Esophagus squamous epithelium (tissue), 5 donors: ENCODE measurements around the gene MAZ. TPM values are rescaled to one million over a fixed set of nuclear protein-coding genes. Genes with fewer than 3 reads are reported as not detected.

Experiments used
- DNase-seq: peaks from one replicate; lab custom pipeline; 2025; lab: John Stamatoyannopoulos, UW
- H3K27ac ChIP-seq, 4 donors: fragments of 200-600 bp; sonication (generic); one replicate each; pipeline ENCODE4 v1.5.1; 2016 to 2019; ENCODE audit warnings: mild to moderate bottlenecking in 1 of 4
- H3K27me3 ChIP-seq, 4 donors: fragments of 200-600 bp; sonication (generic); 1 replicate in 3 of 4; 2 replicates in 1 of 4; pipeline versions ENCODE4 v1.5.1 to v1.6.0; 2017 to 2021; ENCODE audit warnings: antibody characterized with exemption in 1 of 4
- H3K36me3 ChIP-seq, 3 donors: fragments of 200-600 bp; sonication (generic); one replicate each; pipeline ENCODE4 v1.5.1; 2016 to 2019
- H3K4me1 ChIP-seq, 3 donors: fragments of 200-600 bp; sonication (generic); one replicate each; pipeline ENCODE4 v1.5.1; 2017 to 2019
- H3K4me3 ChIP-seq, 4 donors: fragments of 200-600 bp; sonication (generic); 1 replicate in 3 of 4; 2 replicates in 1 of 4; pipeline ENCODE4 v1.5.1; 2016 to 2019; ENCODE audit warnings: mild to moderate bottlenecking in 2 of 4, moderate library complexity in 1 of 4
- H3K9me3 ChIP-seq, 3 donors: fragments of 200-600 bp; sonication (generic); one replicate each; pipeline ENCODE4 v1.5.1; 2016 to 2019
- CTCF ChIP-seq, 6 experiments: fragments of 450-650 bp in 4 of 6; fragments of 200-600 bp in 2 of 6; sonication (generic) in 2 of 6; IDR thresholded peaks; one replicate each; pipeline ENCODE4 v1.5.1; 2016 to 2019; ENCODE audit warnings: antibody characterized with exemption in 6 of 6, mild to moderate bottlenecking in 4 of 6, moderate library complexity in 4 of 6
- POLR2A ChIP-seq, 4 donors: fragments of 450-650 bp; IDR thresholded peaks; one replicate each; pipeline ENCODE4 v1.6.1; 2017; ENCODE audit warnings: antibody characterized with exemption in 4 of 4, mild to moderate bottlenecking in 4 of 4, moderate library complexity in 3 of 4
- WGBS, 2 donors: methylation state at CpG; one replicate each; pipeline ENCODE4 v1.1.5; 2018; 5-methylcytosine and 5-hydroxymethylcytosine counted together
- intact Hi-C: fragments of 100-400 bp; cut with DNase I; formaldehyde crosslinking; loops from one replicate; pipeline ENCODE4 v1.15.0; 2022
- total RNA-seq, 4 donors: library from RNA; depleted of rRNA; stranded (reverse); fragments of >200 nt; gene quantifications; one replicate each; pipeline ENCODE4 v1.1.0, GENCODE V29; 2016
- donor health status: DM: yes; HTN: yes; CAD: no.

MAZ gene
- total RNA-seq, 4 donors from 2014 or later: 87.0 to 99.0 (median 97.3) TPM

DNA sequence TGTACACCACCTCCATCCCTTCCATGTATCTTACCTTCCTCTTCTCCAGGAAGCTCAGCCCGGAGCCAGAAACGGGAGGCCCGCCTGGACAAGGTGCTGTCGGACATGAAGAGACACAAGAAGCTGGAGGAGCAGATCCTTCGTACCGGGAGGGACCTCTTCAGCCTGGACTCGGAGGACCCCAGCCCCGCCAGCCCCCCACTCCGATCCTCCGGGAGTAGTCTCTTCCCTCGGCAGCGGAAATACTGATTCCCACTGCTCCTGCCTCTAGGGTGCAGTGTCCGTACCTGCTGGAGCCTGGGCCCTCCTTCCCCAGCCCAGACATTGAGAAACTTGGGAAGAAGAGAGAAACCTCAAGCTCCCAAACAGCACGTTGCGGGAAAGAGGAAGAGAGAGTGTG, 13.2 kb downstream of the MAZ start:
- Histone ChIP-seq H3K27me3 (no peaks in the 10 kb centered on the region), H3K9me3 (no peaks in the 10 kb centered on the region), H3K36me3 (peaks cover 0 to 22% (median 3%) of the 10 kb centered on the region in 3 donors), H3K27ac (peak overlapping the region; percentile 82 to 95 (median 92)), H3K4me1 (peaks cover 59 to 90% (median 68%) of the 10 kb centered on the region in 3 donors), H3K4me3 (peak overlapping the region in 1 of 4 donors; percentile 86)
- no peak for DNase-seq
- TF ChIP-seq CTCF (IDR thresholded peaks at IDR 0.05) (peak in 3 of 6 experiments; percentile 17 to 40 (median 27)), POLR2A (IDR thresholded peaks at IDR 0.05) (no peak)
- intact Hi-C loops: no loop called here
- 36 to 65% methylated on average over 14 of the region's 15 CpGs for WGBS, 2 donors

GRCh38 chr16:29820271-29820701, 14.0 kb downstream of the MAZ start, which contains the start of gene MVP:
Gene MVP, plus strand, starts transcription at chr16:29820462. Its CDS starts 10,088 bp downstream, at chr16:29830550.
- WGBS, 2 donors: 0% methylated on average over 4 of the region's 4 CpGs; no CpG with 5 or more reads in 1 of the 2 donors
- Histone ChIP-seq H3K4me3 (peak within 1 kb of the TSS; percentile 47 to 86 (median 66)), H3K9me3 (no peaks in the 10 kb centered on the region), H3K27ac (peak within 1 kb of the TSS; percentile 82 to 95 (median 92)), H3K36me3 (peaks cover 0 to 22% (median 3%) of the 10 kb centered on the region in 3 donors), H3K27me3 (no peaks in the 10 kb centered on the region), H3K4me1 (peaks cover 64 to 90% (median 68%) of the 10 kb centered on the region in 3 donors)
- TF ChIP-seq CTCF (IDR thresholded peaks at IDR 0.05) (no peak), POLR2A (IDR thresholded peaks at IDR 0.05) (peak in 1 of 4 donors; percentile 67)
- DNase-seq: no peak
- intact Hi-C loops: no loop called here

GRCh38 chr16:29820730-29821642, 14.7 kb downstream of the MAZ start:
- no peak for TF ChIP-seq CTCF (IDR thresholded peaks at IDR 0.05)
- TF ChIP-seq POLR2A (IDR thresholded peaks at IDR 0.05): peak in 1 of 4 donors; percentile 29
- no peaks in the 10 kb centered on the region for H3K27me3 ChIP-seq
- no peak for DNase-seq
- peaks cover 0 to 22% (median 3%) of the 10 kb centered on the region in 3 donors for H3K36me3 ChIP-seq
- WGBS, 2 donors: 9 to 15% methylated on average over 4 to 6 of the region's 11 CpGs
- peak overlapping the region; percentile 82 to 95 (median 92) for H3K27ac ChIP-seq
- peak overlapping the region; percentile 47 to 86 (median 66) for H3K4me3 ChIP-seq
- peaks cover 70 to 94% (median 74%) of the 10 kb centered on the region in 3 donors for H3K4me1 ChIP-seq
- intact Hi-C loops: no loop called here
- H3K9me3 ChIP-seq: no peaks in the 10 kb centered on the region

GRCh38 chr16:29821643-29822115, 15.3 kb downstream of the MAZ start:
- 26 to 31% methylated on average over 5 of the region's 7 CpGs for WGBS, 2 donors
- peak overlapping the region; percentile 47 to 86 (median 66) for H3K4me3 ChIP-seq
- peak overlapping the region; percentile 82 to 95 (median 92) for H3K27ac ChIP-seq
- H3K9me3 ChIP-seq: no peaks in the 10 kb centered on the region
- no peak for DNase-seq
- H3K27me3 ChIP-seq: no peaks in the 10 kb centered on the region
- TF ChIP-seq CTCF (IDR thresholded peaks at IDR 0.05) (no peak), POLR2A (IDR thresholded peaks at IDR 0.05) (no peak)
- intact Hi-C loops: no loop called here
- H3K4me1 ChIP-seq: peaks cover 74 to 100% (median 80%) of the 10 kb centered on the region in 3 donors
- peaks cover 0 to 22% (median 3%) of the 10 kb centered on the region in 3 donors for H3K36me3 ChIP-seq
